NB4 (cell line): Measurements from ENCODE around the gene JAML.

ENCODE experiments used
- CTCF ChIP-seq: IDR thresholded peaks from one replicate; pipeline ENCODE4 v1.5.1; 2012; ENCODE audit warnings: low read depth, low read length
- POLR2A ChIP-seq: IDR thresholded peaks from 2 replicates; pipeline ENCODE4 v1.6.1; 2011; ENCODE audit warnings: mild to moderate bottlenecking; ENCODE audit not compliant: insufficient read length; ENCODE audit errors: extremely low read depth

- TF ChIP-seq POLR2A: no peak
- TF ChIP-seq CTCF: no peak
Observed at GRCh38 chr11:118149493-118149892, 75.3 kb downstream of the JAML start.
